Breast epithelium (tissue), 4 donors: ENCODE measurements around the gene SLC16A7. TPM values are rescaled to one million over a fixed set of nuclear protein-coding genes. Genes with fewer than 3 reads are reported as not detected.

Experiments
- DNase-seq, 2 donors: peaks; one replicate each; pipeline ENCODE4 v3.0.0-alpha.2; 2019; ENCODE audit warnings: low spot score in 2 of 2
- H3K27ac ChIP-seq, 2 donors: fragments of 200-600 bp; sonication (generic) in 1 of 2; one replicate each; pipeline ENCODE4 v1.5.1; 2016 to 2019; ENCODE audit warnings: mild to moderate bottlenecking in 1 of 2
- H3K27me3 ChIP-seq, 2 donors: fragments of 200-600 bp; sonication (generic) in 1 of 2; one replicate each; pipeline versions ENCODE4 v1.5.1 to v1.6.0; 2017 to 2019; ENCODE audit warnings: control low read depth in 1 of 2, mild to moderate bottlenecking in 1 of 2
- H3K36me3 ChIP-seq: fragments of 200-600 bp; one replicate; pipeline ENCODE4 v1.5.1; 2019
- H3K4me1 ChIP-seq, 2 donors: fragments of 200-600 bp; sonication (generic); one replicate each; pipeline ENCODE4 v1.5.1; 2016 to 2019; ENCODE audit warnings: control low read depth in 1 of 2
- H3K4me3 ChIP-seq, 3 donors: fragments of 200-600 bp; sonication (generic); 1 replicate in 2 of 3; 2 replicates in 1 of 3; pipeline ENCODE4 v1.5.1; 2016 to 2019; ENCODE audit warnings: mild to moderate bottlenecking in 3 of 3, moderate library complexity in 2 of 3
- H3K9me3 ChIP-seq, 2 donors: fragments of 200-600 bp; sonication (generic) in 1 of 2; one replicate each; pipeline ENCODE4 v1.5.1; 2016 to 2019; ENCODE audit warnings: control low read depth in 1 of 2
- POLR2A ChIP-seq: fragments of 450-650 bp; IDR thresholded peaks from one replicate; pipeline ENCODE4 v1.6.1; 2016; ENCODE audit warnings: antibody characterized with exemption, mild to moderate bottlenecking, moderate library complexity
- POLR2AphosphoS5 ChIP-seq, 3 donors: sonication (generic); formaldehyde crosslinking; IDR thresholded peaks; one replicate each; pipeline ENCODE4 v1.6.1; 2017; ENCODE audit warnings: antibody characterized with exemption in 3 of 3
- intact Hi-C: fragments of 100-400 bp; cut with DNase I; formaldehyde crosslinking; loops from one replicate; pipeline ENCODE4 v1.15.1; 2023; ENCODE audit warnings: low total_unique reads
- total RNA-seq, 3 donors: library from RNA; depleted of rRNA; stranded (reverse); fragments of >200 nt; gene quantifications; one replicate each; pipeline ENCODE4 v1.1.0, GENCODE V29; 2016
- TF ChIP-seq, protein P1 (sequence below), 3 donors: fragments of 450-650 bp; IDR thresholded peaks; one replicate each; pipeline ENCODE4 v1.5.1; 2016 to 2017; ENCODE audit warnings: antibody characterized with exemption in 3 of 3, mild to moderate bottlenecking in 3 of 3, moderate library complexity in 3 of 3

SLC16A7 gene
- total RNA-seq = 10 to 100 TPM; 14.5 to 53.4 (median 51.2) TPM

DNA sequence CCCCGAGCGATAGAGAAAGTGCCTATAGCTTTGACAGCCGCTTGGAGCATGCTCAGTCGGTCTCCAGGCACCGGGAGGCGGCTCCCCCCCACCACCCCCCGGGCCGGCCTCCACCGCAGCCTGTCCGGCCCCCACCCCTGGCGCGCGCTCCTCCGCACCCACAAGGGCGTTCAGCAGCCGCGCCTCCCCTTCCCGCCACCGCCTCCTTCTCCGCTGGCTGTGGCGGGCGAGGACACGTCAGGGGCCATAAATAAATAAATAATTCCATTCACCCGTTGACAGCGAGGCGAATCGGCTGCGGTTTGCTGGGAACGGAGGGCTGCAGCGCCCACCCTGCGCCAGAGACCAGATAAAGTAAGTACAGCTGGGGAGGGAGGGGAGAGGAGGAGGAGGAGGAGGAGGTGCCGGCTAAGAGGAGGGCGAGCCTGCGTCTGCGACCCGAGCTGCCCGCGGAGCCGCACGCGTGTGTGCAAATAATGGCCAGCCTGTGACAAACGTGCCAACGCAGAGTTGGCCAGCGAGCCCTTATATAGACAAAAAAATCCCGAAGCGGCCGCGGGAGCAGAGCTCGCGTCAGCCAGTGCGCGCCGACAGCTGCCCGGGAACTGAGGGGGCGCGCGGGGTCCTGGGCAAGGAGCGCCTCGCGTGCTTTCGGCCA, at the start of gene SLC16A7:
SLC16A7 (plus strand) TSS at position 147 of the 658 bp plus-strand sequence. CDS start 108,773 bp downstream, outside the sequence.
- Histone ChIP-seq H3K9me3 (no peaks in the 10 kb centered on the region), H3K4me1 (no peaks in the 10 kb centered on the region), H3K27ac (peak within 1 kb of the TSS; percentile 92 to 98), H3K27me3 (no peaks in the 10 kb centered on the region), H3K4me3 (peak within 1 kb of the TSS; percentile 71 to 83 (median 78)), H3K36me3 (no peaks in the 10 kb centered on the region)
- TF ChIP-seq, protein P1, sequence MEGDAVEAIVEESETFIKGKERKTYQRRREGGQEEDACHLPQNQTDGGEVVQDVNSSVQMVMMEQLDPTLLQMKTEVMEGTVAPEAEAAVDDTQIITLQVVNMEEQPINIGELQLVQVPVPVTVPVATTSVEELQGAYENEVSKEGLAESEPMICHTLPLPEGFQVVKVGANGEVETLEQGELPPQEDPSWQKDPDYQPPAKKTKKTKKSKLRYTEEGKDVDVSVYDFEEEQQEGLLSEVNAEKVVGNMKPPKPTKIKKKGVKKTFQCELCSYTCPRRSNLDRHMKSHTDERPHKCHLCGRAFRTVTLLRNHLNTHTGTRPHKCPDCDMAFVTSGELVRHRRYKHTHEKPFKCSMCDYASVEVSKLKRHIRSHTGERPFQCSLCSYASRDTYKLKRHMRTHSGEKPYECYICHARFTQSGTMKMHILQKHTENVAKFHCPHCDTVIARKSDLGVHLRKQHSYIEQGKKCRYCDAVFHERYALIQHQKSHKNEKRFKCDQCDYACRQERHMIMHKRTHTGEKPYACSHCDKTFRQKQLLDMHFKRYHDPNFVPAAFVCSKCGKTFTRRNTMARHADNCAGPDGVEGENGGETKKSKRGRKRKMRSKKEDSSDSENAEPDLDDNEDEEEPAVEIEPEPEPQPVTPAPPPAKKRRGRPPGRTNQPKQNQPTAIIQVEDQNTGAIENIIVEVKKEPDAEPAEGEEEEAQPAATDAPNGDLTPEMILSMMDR (IDR thresholded peaks at IDR 0.05) = no peak
- TF ChIP-seq POLR2AphosphoS5 (IDR thresholded peaks at IDR 0.05) (peak in 1 of 3 donors; percentile 80), POLR2A (no peak)
- peak; percentile 69 to 72 for DNase-seq
- intact Hi-C loops = no loop called here

GRCh38 chr12:59548930-59549329, 46.9 kb upstream of the SLC16A7 start:
- TF ChIP-seq, protein P1 (IDR thresholded peaks at IDR 0.05) = no peak
- TF ChIP-seq POLR2A (no peak), POLR2AphosphoS5 (IDR thresholded peaks at IDR 0.05) (no peak)
- no peak for DNase-seq
- intact Hi-C loops = no loop called here
- Histone ChIP-seq H3K27me3 (no peaks in the 10 kb centered on the region), H3K4me1 (no peaks in the 10 kb centered on the region), H3K36me3 (no peaks in the 10 kb centered on the region), H3K27ac (no peak overlapping the region), H3K4me3 (no peak overlapping the region), H3K9me3 (no peaks in the 10 kb centered on the region)

GRCh38 chr12:59559696-59560095, 36.1 kb upstream of the SLC16A7 start:
- Histone ChIP-seq H3K27ac (no peak overlapping the region), H3K4me1 (no peaks in the 10 kb centered on the region), H3K27me3 (no peaks in the 10 kb centered on the region), H3K36me3 (no peaks in the 10 kb centered on the region), H3K4me3 (no peak overlapping the region), H3K9me3 (no peaks in the 10 kb centered on the region)
- intact Hi-C loops = no loop called here
- TF ChIP-seq POLR2A (no peak), POLR2AphosphoS5 (IDR thresholded peaks at IDR 0.05) (no peak)
- TF ChIP-seq, protein P1 (IDR thresholded peaks at IDR 0.05) = no peak
- DNase-seq = no peak

DNA sequence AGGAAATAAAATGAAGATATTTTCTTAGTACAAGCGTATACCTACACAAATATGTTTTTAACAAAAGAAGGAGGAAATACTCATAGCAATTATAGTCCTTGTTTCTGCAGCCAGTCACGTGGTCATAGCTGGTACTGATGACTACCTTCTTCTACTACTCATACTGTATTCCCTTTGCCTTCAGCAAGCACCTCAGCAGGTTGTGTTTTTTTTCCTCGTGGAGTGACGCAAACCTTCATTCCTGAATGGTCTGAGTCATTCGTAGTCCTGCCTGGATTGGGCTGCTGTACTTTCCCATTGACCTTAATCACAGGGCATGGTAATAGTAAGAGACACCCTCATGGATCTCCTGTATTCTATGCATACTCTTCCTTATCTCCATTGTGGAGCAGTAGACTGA, 25.7 kb upstream of the SLC16A7 start:
- no peaks in the 10 kb centered on the region for H3K4me1 ChIP-seq
- intact Hi-C loops = no loop called here
- TF ChIP-seq, protein P1 (IDR thresholded peaks at IDR 0.05) = no peak
- TF ChIP-seq POLR2AphosphoS5 (IDR thresholded peaks at IDR 0.05) (no peak), POLR2A (no peak)

GRCh38 chr12:59574406-59574805, 21.4 kb upstream of the SLC16A7 start:
- Histone ChIP-seq H3K4me3 (no peak overlapping the region), H3K9me3 (no peaks in the 10 kb centered on the region), H3K27me3 (no peaks in the 10 kb centered on the region), H3K4me1 (no peaks in the 10 kb centered on the region), H3K27ac (no peak overlapping the region), H3K36me3 (no peaks in the 10 kb centered on the region)
- TF ChIP-seq POLR2AphosphoS5 (IDR thresholded peaks at IDR 0.05) (no peak), POLR2A (no peak)
- TF ChIP-seq, protein P1 (IDR thresholded peaks at IDR 0.05) = no peak
- intact Hi-C loops = no loop called here
- no peak for DNase-seq

More for the DNA sequence above, 25.7 kb upstream of the SLC16A7 start:
- no peaks in the 10 kb centered on the region for H3K27me3 ChIP-seq
- H3K36me3 ChIP-seq = no peaks in the 10 kb centered on the region
- no peaks in the 10 kb centered on the region for H3K9me3 ChIP-seq
- no peak overlapping the region for H3K4me3 ChIP-seq
- DNase-seq = no peak
- H3K27ac ChIP-seq = no peak overlapping the region
